GM18511 (cell line): ENCODE results near the gene NFKB1.

Source experiments
- ATAC-seq: cut with Tn5 transposase; IDR thresholded peaks from one replicate; pipeline ENCODE4 v1.9.1; 2021; ENCODE audit warnings: mild to moderate bottlenecking, moderate library complexity; ENCODE audit not compliant: unreplicated experiment

The NFKB1 gene

DNA sequence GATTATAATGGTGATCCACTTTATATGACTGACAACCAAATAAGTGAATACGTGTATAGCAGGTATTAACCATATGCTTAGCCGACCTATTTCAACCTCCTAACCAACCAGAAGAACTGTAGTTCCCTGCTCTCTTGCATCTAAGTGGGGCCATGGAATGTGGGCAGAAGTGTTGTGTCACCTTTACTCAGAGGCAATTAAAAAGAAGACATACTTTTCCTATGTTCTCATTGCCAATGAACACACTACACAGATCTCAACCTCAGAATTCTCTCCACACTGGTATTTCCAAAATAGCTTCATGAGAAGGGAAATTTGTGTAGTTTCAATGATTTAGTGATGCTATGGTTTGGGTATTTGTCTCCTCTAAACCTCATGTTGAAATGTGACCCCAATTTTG lies 3.2 kb upstream of the NFKB1 start:
- no peak for ATAC-seq

DNA sequence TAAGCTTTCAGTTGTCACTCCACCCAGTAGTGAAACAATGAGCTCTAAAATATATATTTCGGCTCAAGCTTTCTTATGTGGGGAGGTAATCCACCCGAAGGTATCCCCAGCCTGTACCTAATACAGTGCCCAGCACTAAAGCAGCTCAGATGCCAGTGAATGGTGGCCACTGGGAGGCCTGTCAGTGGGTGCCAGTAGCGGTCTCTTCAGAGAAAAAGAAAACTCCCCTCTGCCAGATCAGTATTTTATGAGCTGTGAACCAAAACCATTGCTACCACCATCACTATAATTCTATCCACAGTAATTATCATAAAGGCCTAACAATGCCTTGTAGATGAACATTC lies 835 bp upstream of the NFKB1 start:
- peak; percentile 24 for ATAC-seq

DNA sequence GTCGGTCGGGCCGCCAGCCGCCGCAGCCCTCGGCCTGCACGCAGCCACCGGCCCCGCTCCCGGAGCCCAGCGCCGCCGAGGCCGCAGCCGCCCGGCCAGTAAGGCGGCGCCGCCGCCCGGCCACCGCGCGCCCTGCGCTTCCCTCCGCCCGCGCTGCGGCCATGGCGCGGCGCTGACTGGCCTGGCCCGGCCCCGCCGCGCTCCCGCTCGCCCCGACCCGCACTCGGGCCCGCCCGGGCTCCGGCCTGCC lies 213 bp downstream of the NFKB1 start:
- ATAC-seq: peak; percentile 38

DNA sequence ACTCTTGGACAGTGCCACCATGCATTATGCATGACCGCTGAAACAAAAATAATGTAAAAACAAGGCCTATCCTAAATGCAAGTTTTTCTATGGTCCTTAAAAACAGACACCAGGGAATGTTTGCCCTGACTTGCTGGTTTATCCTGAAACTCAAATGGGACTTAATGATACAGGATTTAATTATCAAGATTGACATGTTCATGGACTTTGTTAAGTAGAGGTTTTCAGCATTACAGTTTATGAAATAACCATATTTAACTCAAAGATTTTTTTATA lies 1.3 kb downstream of the NFKB1 start:
- no peak for ATAC-seq

DNA sequence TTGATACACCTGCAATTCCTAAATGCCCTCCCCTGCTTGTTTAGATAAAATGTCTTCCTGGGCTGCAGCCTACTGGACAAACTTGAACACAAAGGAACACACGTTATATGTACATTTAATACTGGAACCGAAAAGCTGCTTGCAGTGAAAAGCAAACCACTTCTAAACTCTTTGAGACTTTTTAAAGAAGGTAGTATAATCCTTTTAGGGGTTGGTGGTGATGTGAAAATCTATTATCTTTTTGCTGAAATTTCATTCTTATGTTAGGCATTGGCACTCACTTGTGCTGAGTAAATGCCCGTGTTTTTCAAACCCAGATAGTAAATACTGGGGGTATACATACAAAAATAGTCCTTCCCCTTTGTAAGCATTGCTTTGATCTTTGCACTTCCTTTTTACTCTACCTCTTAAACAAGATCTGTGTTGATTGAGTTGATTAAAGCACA lies 2.2 kb downstream of the NFKB1 start:
- no peak for ATAC-seq

DNA sequence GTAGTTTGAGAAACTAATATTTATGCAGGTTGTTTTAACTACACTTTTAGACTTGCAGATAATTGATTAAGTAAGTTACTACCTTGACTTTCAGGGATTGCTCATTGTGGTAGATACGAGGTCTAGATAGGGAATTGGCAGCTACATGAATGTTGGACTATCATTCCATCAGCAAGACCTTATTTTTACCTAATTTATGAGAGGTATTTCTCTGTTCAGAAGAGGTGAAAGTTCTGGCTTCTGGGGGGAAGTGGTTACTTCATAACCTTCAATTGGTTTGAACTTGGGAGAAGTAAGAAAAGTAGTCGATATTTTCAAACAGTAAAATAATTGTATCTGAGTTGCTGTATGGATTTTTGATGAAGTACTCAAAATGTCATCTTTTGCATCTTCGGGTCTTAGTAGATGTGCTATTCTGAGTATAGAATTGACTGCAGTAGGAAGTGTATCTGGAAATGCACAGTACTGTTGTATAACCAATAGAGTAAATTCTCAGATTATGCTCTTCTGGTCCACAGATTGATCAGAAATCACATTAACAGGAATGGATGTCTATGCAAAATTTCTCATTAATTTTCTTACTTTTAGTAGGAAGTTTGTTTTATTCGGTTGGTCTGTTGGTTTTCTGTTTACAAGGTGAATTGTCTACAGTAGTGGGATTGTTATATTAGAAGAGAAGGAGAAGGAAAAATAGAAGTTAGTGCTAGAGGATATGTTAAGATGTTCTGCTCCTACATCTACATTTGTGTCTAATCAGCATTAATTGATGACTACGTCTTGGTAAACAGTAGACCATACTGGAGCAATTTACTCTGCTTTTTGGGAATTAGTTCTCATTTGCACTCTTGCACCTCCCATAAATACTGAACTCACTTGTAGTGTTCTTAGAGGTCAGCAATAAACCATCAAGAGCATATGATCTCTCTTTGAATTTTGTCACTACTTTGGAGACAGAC lies 3.0 kb downstream of the NFKB1 start:
- no peak for ATAC-seq

DNA sequence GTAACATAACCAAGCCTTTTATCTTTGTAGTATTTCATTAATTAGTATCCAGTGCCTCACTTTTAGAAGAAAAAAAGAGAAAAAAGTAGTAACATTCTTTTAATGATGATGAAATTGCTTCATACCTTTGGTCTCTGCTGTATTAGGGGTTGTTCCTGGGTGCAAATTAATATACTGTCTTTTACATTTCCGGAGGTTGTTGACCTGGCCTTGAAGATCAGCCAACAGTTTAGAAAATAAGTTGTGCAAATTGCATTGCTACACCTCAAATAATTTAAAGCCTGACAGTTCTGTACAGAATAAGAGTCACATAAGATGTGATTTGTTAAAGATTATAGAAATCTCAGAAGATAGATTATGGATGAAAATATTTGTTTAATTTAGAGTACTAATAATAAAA lies 3.8 kb downstream of the NFKB1 start:
- ATAC-seq: no peak

DNA sequence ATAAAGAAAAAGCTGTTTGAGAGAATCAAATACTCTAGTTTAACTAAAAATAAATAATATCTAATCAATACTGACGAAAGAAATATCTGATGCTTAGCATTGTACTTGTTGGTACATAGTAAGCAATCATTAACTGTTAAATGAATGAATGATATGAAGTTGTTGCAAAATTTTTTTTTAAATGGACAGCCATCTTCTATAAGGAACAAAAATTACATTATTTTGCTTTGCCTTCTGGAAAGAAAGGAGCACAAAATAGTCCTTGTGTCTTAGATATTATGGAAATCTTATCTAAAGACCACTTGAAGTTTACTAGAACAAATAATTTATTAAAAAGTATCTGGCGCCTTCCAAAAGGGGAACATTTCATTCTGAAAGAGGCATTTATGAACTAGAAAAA lies 4.5 kb downstream of the NFKB1 start:
- ATAC-seq: no peak

DNA sequence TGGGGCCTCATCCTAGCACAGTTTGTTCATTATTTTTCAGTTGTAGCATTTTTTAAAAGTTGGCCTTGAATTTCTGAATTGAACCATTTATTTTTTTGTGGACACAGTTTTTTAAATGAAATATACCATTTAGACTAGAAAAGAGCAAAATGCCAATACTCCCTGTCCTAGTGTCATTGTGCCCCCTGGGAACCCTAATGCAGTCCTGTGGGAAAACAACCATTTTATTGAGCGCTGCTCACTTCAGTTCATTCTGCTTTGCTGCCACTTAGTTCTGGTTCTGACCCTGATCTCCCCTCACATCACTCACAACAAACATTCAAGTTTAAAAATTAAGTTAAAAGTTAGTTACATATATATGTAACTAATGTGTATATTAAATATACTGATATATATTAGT lies 5.4 kb downstream of the NFKB1 start:
- ATAC-seq: no peak

DNA sequence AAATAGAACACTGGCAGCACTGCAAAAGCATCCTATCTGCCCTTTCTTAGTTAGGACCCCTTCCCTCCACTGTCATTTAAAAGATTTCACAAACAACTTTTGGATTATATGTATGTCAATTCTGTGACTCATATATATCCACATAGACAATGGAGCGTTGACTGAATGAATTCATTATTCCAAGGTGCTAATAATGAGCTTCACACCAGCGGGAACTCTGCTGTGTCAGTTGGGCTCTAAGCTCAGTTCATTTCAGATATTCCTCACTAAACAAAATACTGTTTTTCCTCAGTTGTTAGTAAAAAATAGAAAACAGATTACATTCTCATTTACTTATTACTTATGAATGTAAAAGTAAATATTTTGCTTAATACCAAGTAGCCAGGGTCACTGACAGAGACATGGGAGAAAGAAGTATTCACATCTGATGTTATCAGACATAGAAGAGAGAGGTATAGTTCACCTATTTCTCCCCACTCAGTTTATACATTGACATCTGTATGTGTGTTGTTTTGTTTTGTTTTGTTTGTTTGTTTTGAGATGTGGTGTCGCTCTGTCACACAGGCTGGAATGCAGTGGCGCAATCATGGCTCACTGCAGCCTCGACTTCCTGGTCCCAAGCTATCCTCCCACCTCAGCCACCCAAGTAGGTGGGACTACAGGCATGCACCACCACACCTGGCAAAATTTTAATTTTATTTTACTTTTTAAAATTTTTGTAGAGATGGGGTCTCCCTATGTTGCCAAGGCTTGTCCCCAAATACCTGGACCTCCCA lies 10.9 kb downstream of the NFKB1 start:
- ATAC-seq: no peak

DNA sequence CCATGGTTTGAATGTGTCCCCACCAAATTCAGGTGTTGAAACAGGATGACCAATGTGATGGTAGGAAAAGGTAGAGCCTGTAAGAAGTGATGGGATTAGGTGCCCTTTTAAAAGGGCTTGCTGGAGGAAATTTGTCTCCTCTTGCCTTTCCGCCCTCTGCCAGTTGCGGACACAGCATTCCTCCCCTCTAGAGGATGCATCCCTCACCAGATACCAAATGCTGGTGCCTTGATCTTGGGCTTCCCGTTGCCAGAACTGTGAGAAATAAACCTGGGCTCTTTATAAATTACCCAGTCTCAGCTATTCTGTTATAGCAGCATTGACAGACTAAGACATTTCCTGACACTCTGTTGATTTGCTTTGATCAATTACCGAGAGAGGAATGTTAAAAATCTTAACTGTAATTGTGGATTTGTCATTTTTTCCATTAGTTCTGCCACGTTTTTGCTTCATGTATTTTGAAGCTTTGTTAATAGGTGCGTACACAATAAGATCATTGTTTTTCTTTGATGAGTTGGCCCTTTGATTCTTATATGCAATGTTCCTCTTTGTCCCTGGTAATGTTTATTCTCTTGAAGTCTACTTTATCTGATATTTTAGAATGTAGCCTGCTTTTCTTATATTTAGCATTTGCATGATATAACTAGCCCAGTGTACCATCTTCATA lies 13.3 kb downstream of the NFKB1 start:
- no peak for ATAC-seq

DNA sequence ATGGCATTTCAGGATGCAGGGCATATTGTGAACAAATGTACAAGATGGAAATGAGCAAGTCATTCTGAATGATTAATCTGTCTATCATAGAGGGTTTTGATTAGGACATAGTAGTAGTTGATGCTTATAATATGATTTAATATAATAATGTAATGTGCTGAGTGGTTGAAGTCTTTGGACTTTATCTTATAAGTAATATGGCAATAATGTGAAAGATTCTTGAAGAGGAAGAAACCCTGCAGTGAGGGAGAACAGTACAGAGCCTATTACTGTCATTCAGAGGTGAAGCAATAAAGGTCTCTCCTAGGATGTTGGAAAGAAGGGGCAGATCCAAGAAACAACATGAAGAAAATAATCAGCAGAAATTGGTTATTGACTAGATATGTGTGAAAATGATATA lies 16.6 kb downstream of the NFKB1 start:
- ATAC-seq: no peak

DNA sequence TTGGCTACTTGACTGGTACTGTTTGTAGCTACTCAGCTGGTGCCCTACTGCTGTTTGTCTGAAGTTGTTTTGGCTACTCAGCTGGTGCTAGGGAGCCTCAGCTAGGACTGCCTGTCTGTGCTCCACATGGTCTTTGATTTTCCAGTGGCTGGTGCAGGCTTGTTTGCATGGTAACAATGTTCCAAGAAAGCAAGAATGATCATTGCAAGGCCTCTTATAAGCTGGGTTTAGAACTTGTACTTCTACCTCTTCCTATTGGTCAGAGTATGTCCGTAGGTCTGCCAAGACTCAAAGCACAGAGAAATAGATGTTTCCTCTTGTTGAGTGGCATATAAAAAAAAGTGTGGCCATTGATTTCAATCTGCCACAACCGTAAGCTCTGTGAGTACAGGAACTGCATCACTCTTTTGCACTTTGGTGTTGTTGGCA lies 17.6 kb downstream of the NFKB1 start:
- no peak for ATAC-seq

DNA sequence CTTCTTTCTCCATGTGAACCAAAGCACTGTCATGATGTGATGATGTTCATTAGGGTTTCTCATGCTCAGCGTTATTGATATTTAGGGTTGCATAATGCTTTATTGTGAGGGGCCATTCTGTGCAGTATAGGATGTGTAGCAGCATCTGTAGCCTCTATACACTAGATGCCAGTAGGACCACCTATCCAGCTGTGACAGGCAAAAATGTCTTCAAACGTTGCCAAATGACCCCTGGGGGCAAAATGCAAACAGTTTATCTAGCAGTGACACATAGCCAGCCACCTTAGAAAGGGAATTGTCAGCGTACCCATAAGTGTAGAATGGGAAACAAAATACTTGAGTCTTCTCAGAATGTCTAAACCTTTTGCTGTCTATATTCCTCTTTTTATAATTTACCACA lies 18.8 kb downstream of the NFKB1 start:
- no peak for ATAC-seq

DNA sequence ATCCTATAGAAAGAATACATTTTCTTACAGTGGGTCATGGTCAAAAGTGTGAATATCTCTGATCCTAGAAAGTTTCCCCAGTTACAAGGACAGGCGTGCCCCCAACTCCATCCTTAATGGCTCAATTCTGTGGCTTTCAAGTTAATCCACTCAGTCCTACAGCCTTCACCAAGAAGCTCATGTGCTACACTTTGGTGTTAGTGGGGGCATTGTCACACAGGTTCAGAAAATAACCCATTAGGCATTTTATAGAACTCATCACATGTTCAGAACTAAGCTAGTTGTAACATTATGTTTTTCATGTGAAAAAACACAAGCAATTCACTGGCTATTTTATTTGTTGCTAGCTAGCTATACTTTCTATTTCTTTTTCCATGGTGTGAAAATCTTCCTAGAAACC lies 20.4 kb downstream of the NFKB1 start:
- no peak for ATAC-seq

DNA sequence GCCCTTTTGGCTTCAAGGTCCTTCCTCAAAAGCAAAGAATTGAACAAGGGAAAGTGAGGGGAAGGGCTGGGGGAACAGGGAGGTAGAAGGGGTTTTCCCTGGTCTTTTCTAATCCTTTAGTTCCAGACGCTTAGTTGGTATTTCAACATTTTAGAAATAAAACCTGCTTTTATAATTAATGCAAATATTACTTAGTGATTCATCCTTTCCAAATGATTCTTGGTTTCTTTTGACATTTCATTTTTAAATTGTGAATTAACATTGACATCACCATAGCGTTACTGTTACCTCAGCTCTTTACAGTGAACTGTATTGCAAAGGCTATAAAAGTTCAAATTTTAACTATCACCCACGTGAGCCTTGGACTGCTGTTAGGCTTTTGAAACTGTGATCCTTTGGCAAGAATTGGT lies 20.9 kb downstream of the NFKB1 start:
- no peak for ATAC-seq

DNA sequence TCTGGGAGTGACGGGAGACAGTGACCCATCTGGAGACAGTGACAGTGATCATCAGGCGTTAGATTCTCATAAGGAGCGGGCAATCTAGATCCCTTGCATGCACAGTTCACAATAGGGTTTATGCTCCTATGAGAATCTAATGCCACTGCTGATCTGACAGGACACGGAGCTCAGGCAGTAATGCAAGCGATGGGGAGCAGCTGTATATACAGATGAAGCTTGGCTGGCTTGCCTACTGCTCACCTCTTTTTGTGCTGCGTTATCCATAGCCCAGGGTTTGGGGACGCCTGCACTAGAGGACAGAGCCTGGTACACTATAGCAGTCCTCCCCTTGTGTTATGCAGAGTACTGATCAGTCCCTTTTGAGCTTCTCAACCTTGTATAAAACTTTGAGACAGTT lies 23.5 kb downstream of the NFKB1 start:
- ATAC-seq: no peak

DNA sequence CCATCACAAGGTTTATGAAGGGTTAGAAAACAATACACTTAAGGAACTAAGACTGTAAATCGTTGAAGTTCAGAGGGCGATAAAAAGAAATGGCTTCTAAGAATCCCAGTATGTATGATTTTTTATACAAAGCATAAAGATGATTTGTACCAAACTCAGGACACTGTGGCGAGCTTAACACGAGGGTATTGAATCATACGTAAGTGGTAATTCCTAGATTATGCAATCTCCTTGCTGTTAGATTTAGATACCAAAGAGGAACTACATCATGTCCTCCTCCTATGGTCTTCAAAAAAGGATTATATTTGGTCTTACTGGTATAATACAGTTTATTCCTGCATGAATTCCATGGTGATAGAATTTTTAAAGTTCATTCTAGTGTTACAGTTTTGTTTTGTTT lies 23.9 kb downstream of the NFKB1 start:
- no peak for ATAC-seq

DNA sequence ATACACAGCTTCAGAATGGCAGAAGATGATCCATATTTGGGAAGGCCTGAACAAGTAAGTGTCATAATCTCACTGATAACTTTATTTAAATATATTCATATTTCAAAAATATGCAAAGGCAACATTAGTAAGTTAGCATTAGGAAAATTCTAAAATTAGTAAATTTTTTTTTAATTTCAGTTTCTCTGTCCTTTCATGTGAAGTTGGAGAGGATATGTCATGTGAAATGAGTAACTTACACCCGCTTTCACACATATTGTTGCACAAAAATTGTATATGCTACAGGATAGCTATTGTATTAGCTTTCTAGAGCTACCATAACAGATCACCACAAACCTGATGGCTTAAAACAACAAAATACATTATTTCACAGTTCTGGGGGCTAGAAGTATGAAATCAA lies 24.3 kb downstream of the NFKB1 start:
- no peak for ATAC-seq

DNA sequence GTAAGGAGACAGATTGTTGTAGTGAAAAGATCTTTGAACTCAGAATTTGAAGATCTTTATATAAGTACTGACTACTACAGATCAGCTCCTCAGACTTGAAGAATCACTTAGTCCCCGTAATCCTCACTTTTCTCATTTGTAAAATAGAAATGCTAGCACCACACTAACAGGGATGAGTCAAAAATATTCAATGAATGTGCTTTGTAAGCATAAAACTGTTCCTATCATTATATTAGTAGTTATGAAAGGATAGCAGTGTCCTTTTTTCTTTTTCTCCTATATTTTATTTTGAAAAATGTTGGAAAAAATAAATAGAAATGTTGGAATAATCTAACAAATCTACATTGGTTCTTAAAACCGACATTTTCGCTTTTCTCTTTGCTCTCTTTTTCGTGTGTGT lies 25.4 kb downstream of the NFKB1 start:
- no peak for ATAC-seq

DNA sequence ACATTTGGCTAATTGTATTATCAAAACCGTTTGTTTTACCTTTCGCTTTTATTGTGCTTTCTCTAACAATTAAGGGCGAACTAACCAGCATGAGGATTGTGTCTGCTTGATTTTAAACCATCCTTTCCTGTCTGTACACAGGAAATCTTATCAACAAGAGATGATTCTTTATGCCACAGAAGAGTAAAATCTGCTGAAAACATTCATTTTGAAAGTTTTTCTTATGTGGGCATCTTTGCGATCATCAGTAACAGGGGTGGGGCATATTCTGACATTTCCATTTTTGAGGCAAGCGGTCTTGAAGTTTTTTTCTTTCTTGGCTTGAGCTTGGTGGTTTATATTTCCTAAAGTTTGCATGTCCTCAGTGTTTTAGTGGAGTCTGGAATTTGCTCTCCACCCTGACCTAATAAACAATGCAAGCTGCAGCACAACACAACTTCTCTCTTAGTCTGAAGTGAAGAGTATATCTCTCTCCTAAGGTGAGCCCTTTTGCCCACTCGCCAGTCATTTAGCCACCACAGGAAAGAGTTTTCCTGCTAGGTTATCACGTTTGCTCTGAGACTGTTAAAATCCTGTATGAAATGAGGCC lies 26.6 kb downstream of the NFKB1 start:
- no peak for ATAC-seq

DNA sequence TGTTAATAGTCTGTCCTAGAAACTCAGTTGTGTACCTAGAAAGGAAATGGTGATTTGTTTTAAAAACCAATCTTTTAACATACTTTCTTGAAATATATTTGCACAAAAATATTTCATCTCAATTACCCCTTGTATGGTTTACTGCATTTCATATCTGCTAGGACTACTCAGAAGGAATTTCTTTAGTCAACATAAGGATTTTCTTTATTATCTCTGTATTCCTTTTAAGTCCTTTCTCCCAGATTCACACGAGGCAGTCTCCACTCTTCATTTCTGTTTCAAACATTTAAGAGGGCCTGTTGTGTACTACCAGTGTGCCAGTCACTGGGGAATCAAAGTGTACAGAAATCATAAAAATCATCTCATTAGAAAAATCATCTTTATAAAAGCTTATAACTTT lies 28.8 kb downstream of the NFKB1 start:
- no peak for ATAC-seq
